ENCODE data around the gene AEN.

DNA sequence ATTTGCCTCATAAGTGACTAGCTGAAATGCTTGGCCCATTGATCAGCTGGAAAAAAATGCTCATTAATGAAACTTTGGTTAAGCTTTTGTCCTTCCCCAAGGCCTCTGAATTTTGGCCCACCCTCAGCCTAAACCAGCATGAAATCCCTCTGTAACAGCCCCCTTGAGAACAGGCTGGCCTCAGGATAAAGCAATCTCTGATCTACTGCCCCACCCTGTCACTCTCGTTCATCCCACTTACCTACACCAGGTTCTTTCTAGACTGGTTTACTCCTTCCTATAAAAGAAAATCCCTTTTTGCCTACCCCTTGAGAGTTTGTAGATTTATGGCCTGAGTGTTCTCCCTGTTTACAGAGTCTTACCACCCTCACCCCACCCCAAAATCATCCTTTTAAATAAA, 3.4 kb upstream of the AEN start:
- TF ChIP-seq, protein P1, sequence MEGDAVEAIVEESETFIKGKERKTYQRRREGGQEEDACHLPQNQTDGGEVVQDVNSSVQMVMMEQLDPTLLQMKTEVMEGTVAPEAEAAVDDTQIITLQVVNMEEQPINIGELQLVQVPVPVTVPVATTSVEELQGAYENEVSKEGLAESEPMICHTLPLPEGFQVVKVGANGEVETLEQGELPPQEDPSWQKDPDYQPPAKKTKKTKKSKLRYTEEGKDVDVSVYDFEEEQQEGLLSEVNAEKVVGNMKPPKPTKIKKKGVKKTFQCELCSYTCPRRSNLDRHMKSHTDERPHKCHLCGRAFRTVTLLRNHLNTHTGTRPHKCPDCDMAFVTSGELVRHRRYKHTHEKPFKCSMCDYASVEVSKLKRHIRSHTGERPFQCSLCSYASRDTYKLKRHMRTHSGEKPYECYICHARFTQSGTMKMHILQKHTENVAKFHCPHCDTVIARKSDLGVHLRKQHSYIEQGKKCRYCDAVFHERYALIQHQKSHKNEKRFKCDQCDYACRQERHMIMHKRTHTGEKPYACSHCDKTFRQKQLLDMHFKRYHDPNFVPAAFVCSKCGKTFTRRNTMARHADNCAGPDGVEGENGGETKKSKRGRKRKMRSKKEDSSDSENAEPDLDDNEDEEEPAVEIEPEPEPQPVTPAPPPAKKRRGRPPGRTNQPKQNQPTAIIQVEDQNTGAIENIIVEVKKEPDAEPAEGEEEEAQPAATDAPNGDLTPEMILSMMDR (conservative IDR thresholded peaks at IDR 0.05; ENCODE audit: low read length): no peak
- TF ChIP-seq EZH2phosphoT487 (IDR thresholded peaks at IDR 0.05; ENCODE audit: borderline replicate concordance): no peak
